ENCODE measurements around the gene RGL3. TPM values are rescaled to one million over a fixed set of nuclear protein-coding genes. Genes with fewer than 3 reads are reported as not detected.

RGL3 gene
- total RNA-seq, 2 donors from 2014 or later = 13.8 to 32.7 TPM

GRCh38 chr19:11345122-11345803, 73.9 kb downstream of the RGL3 start:
- no peak for TF ChIP-seq CTCF (IDR thresholded peaks at IDR 0.05)
- Histone ChIP-seq H3K27me3 (no peaks in the 10 kb centered on the region), H3K9ac (ENCODE audit: low read depth in 2 of 2, low read length in 2 of 2) (peak overlapping the region; percentile 58 to 76), H3K27ac (peak overlapping the region; percentile 83), H3K9me3 (no peaks in the 10 kb centered on the region), H3K4me1 (no peaks in the 10 kb centered on the region), H3K4me3 (peak overlapping the region; percentile 73), H3K36me3 (no peaks in the 10 kb centered on the region)
- DNase-seq = peak; percentile 40
- intact Hi-C loops (cut with DNase I) = no loop called here

Other genes with a start within 250 kb of the RGL3 start
- 10 to 100 TPM; 44.1 to 87.8 TPM for gene KANK2, start 221.8 kb downstream of the RGL3 start, total RNA-seq
- gene ANGPTL8, start 179.7 kb downstream of the RGL3 start, total RNA-seq = not detected
- 10 to 100 TPM; 45.9 to 86.0 TPM for gene DOCK6, start 156.8 kb downstream of the RGL3 start, total RNA-seq
- not detected for gene TSPAN16, start 123.2 kb downstream of the RGL3 start, total RNA-seq
- 10 to 100 TPM; 47.7 to 54.0 TPM for gene RAB3D, start 79.7 kb downstream of the RGL3 start, total RNA-seq
- gene TMEM205, start 73.0 kb downstream of the RGL3 start, total RNA-seq = 10 to 100 TPM; 45.4 to 63.4 TPM
- 10 to 100 TPM; 17.4 to 21.4 TPM for gene CCDC159, start 72.8 kb downstream of the RGL3 start, total RNA-seq
- gene PLPPR2, start 63.9 kb downstream of the RGL3 start, total RNA-seq = 1 to 10 TPM; 4.8 to 8.0 TPM
- 1 to 10 TPM; 3.0 to 4.6 TPM for gene SWSAP1, start 44.6 kb downstream of the RGL3 start, total RNA-seq
- 1 to 10 TPM; 2.8 to 5.8 TPM for gene EPOR, start 35.0 kb downstream of the RGL3 start, total RNA-seq
- gene ODAD3, start 15.8 kb upstream of the RGL3 start, total RNA-seq = under 1 TPM in 1 of 2 donors, not detected in 1; 0.22 TPM
- 100 to 1,000 TPM; 308 to 434 TPM for gene PRKCSH, start 16.3 kb upstream of the RGL3 start, total RNA-seq
- gene ELAVL3, start 61.7 kb upstream of the RGL3 start, total RNA-seq = under 1 TPM; 0.25 to 0.50 TPM
- 10 to 100 TPM; 10.6 to 14.2 TPM for gene ZNF653, start 86.5 kb upstream of the RGL3 start, total RNA-seq
- gene ECSIT, start 109.8 kb upstream of the RGL3 start, total RNA-seq = 100 to 1,000 TPM in 1 of 2 donors, 10 to 100 TPM in 1; 62.8 to 124 TPM
- gene CNN1, start 119.5 kb upstream of the RGL3 start, total RNA-seq = 100 to 1,000 TPM in 1 of 2 donors, 10 to 100 TPM in 1; 10.7 to 354 TPM
- gene ELOF1, start 139.9 kb upstream of the RGL3 start, total RNA-seq = 10 to 100 TPM; 33.8 to 59.8 TPM
- gene ACP5, start 158.3 kb upstream of the RGL3 start, total RNA-seq = 10 to 100 TPM; 11.3 to 30.2 TPM
- 10 to 100 TPM in 1 of 2 donors, 1 to 10 TPM in 1; 7.6 to 10.3 TPM for gene ZNF627, start 178.2 kb upstream of the RGL3 start, total RNA-seq